Fibroblast of lung (primary cell): ENCODE results near the gene OTUB2.

Experiments
- CTCF ChIP-seq, 2 donors: IDR thresholded peaks in 1 of 2; conservative IDR thresholded peaks in 1 of 2; 1 replicate in 1 of 2; 2 replicates in 1 of 2; pipeline ENCODE4 v1.5.1; 2011 to 2012; ENCODE audit warnings: low read length in 2 of 2, control low read depth in 1 of 2, inconsistent platforms in 1 of 2, low read depth in 1 of 2, mild to moderate bottlenecking in 1 of 2
- EZH2 ChIP-seq: IDR thresholded peaks from 2 replicates; pipeline ENCODE4 v1.5.1; 2012; ENCODE audit warnings: low read length, control low read depth, mild to moderate bottlenecking; ENCODE audit errors: missing control alignments

GRCh38 chr14:94021416-94022157 is 4.6 kb upstream of the OTUB2 start:
- TF ChIP-seq CTCF (conservative IDR thresholded peaks at IDR 0.05 in 1 of 2, IDR thresholded peaks at IDR 0.05 in 1 of 2; ENCODE audit: low read depth in 1 of 2, low read length in 2 of 2) = no peak
- no peak for TF ChIP-seq EZH2
